Mesodermal cell (in vitro differentiated cells): ENCODE results near the gene CFAP58.

Experiments
- H3K27ac ChIP-seq: 2 replicates; pipeline ENCODE4 v1.7.0; 2013; ENCODE audit warnings: mild to moderate bottlenecking, low read depth, low read length, moderate library complexity; ENCODE audit not compliant: severe bottlenecking
- H3K36me3 ChIP-seq: 2 replicates; pipeline ENCODE4 v1.7.1; 2013; ENCODE audit warnings: mild to moderate bottlenecking, low read length, moderate library complexity; ENCODE audit not compliant: control insufficient read depth, insufficient read depth
- H3K4me1 ChIP-seq: one replicate; pipeline ENCODE4 v1.7.1; 2013; ENCODE audit warnings: mild to moderate bottlenecking, low read length; ENCODE audit not compliant: insufficient read depth, control insufficient read depth, poor library complexity, severe bottlenecking
- H3K4me3 ChIP-seq: 2 replicates; pipeline ENCODE4 v1.7.0; 2013; ENCODE audit warnings: low read length, control low read depth, mild to moderate bottlenecking; ENCODE audit not compliant: insufficient read depth, poor library complexity, severe bottlenecking; ENCODE audit errors: extremely low read depth
- H3K9me3 ChIP-seq: 2 replicates; pipeline ENCODE4 v1.7.1; 2013; ENCODE audit warnings: mild to moderate bottlenecking, low read length, moderate library complexity; ENCODE audit not compliant: control insufficient read depth
- WGBS, 2 experiments: methylation state at CpG; one replicate each; pipeline ENCODE4 v1.1.5; 2013; ENCODE audit warnings: missing lambda C conversion rate in 2 of 2; ENCODE audit not compliant: insufficient coverage in 2 of 2; 5-methylcytosine and 5-hydroxymethylcytosine counted together

CFAP58 gene

GRCh38 chr10:104322416-104322782 lies 31.2 kb upstream of the CFAP58 start:
- no peak overlapping the region for H3K27ac ChIP-seq
- no peak overlapping the region for H3K4me3 ChIP-seq
- H3K4me1 ChIP-seq = peaks cover 55% of the 10 kb centered on the region
- WGBS, 2 experiments = 72 to 77% methylated on average over 5 to 6 of the region's 7 CpGs
- no peaks in the 10 kb centered on the region for H3K9me3 ChIP-seq
- H3K36me3 ChIP-seq = peaks cover 65% of the 10 kb centered on the region

- 71 to 88% methylated on average over 1 of the region's 1 CpG for WGBS, 2 experiments
- H3K36me3 ChIP-seq = peaks cover 61% of the 10 kb centered on the region
- H3K4me1 ChIP-seq = peaks cover 58% of the 10 kb centered on the region
- H3K9me3 ChIP-seq = no peaks in the 10 kb centered on the region
- H3K4me3 ChIP-seq = no peak overlapping the region
- no peak overlapping the region for H3K27ac ChIP-seq
Observed at GRCh38 chr10:104323085-104323484, 30.5 kb upstream of the CFAP58 start.

GRCh38 chr10:104323760-104324201 lies 29.9 kb upstream of the CFAP58 start:
- H3K36me3 ChIP-seq = peaks cover 56% of the 10 kb centered on the region
- no peaks in the 10 kb centered on the region for H3K9me3 ChIP-seq
- no peak overlapping the region for H3K27ac ChIP-seq
- no peak overlapping the region for H3K4me3 ChIP-seq
- H3K4me1 ChIP-seq = peaks cover 65% of the 10 kb centered on the region
- WGBS, 2 experiments = 97 to 100% methylated on average over 1 to 4 of the region's 4 CpGs

GRCh38 chr10:104324221-104324686 lies 29.4 kb upstream of the CFAP58 start:
- peaks cover 52% of the 10 kb centered on the region for H3K36me3 ChIP-seq
- H3K4me3 ChIP-seq = no peak overlapping the region
- WGBS, 2 experiments = 90 to 97% methylated on average over 6 to 7 of the region's 9 CpGs
- no peaks in the 10 kb centered on the region for H3K9me3 ChIP-seq
- H3K27ac ChIP-seq = no peak overlapping the region
- peaks cover 67% of the 10 kb centered on the region for H3K4me1 ChIP-seq

- Histone ChIP-seq H3K4me3 (no peak overlapping the region), H3K36me3 (peaks cover 51% of the 10 kb centered on the region), H3K27ac (no peak overlapping the region), H3K9me3 (no peaks in the 10 kb centered on the region), H3K4me1 (peaks cover 67% of the 10 kb centered on the region)
- 92 to 97% methylated on average over 7 of the region's 10 CpGs for WGBS, 2 experiments
Observed at GRCh38 chr10:104324931-104325330, 28.7 kb upstream of the CFAP58 start.

GRCh38 chr10:104325436-104326435 lies 27.9 kb upstream of the CFAP58 start:
- Histone ChIP-seq H3K36me3 (peaks cover 48% of the 10 kb centered on the region), H3K4me3 (no peak overlapping the region), H3K27ac (peak overlapping the region; percentile 5), H3K9me3 (no peaks in the 10 kb centered on the region), H3K4me1 (peaks cover 69% of the 10 kb centered on the region)
- WGBS, 2 experiments = 95% methylated on average over 23 to 28 of the region's 28 CpGs

- H3K9me3 ChIP-seq = no peaks in the 10 kb centered on the region
- H3K36me3 ChIP-seq = peaks cover 34% of the 10 kb centered on the region
- WGBS, 2 experiments = 93 to 95% methylated on average over 6 to 9 of the region's 9 CpGs
- H3K4me1 ChIP-seq = peaks cover 72% of the 10 kb centered on the region
- no peak overlapping the region for H3K4me3 ChIP-seq
- peak overlapping the region; percentile 96 for H3K27ac ChIP-seq
Observed at GRCh38 chr10:104326991-104327610, 26.5 kb upstream of the CFAP58 start.

- Histone ChIP-seq H3K36me3 (peaks cover 31% of the 10 kb centered on the region), H3K9me3 (no peaks in the 10 kb centered on the region), H3K4me3 (no peak overlapping the region), H3K27ac (peak overlapping the region; percentile 96), H3K4me1 (peaks cover 77% of the 10 kb centered on the region)
- WGBS, 2 experiments = 57 to 62% methylated on average over 12 to 15 of the region's 20 CpGs
Observed at GRCh38 chr10:104327745-104328645, 25.6 kb upstream of the CFAP58 start.

GRCh38 chr10:104328646-104328895 lies 25.1 kb upstream of the CFAP58 start:
- H3K4me3 ChIP-seq = peak overlapping the region; percentile 14
- peaks cover 80% of the 10 kb centered on the region for H3K4me1 ChIP-seq
- H3K9me3 ChIP-seq = no peaks in the 10 kb centered on the region
- peak overlapping the region; percentile 96 for H3K27ac ChIP-seq
- H3K36me3 ChIP-seq = peaks cover 30% of the 10 kb centered on the region
- WGBS, 2 experiments = 14% methylated on average over 1 to 3 of the region's 3 CpGs

GRCh38 chr10:104328896-104329710 lies 24.5 kb upstream of the CFAP58 start:
- peak overlapping the region; percentile 14 for H3K4me3 ChIP-seq
- peaks cover 84% of the 10 kb centered on the region for H3K4me1 ChIP-seq
- peak overlapping the region; percentile 96 for H3K27ac ChIP-seq
- H3K36me3 ChIP-seq = peaks cover 24% of the 10 kb centered on the region
- 40 to 53% methylated on average over 8 to 9 of the region's 15 CpGs for WGBS, 2 experiments
- no peaks in the 10 kb centered on the region for H3K9me3 ChIP-seq
